Progenitor cell of endocrine pancreas (in vitro differentiated cells): Measurements from ENCODE around the gene ITPRID2. TPM values are rescaled to one million over a fixed set of nuclear protein-coding genes. Genes with fewer than 3 reads are reported as not detected.

ENCODE experiments used
- DNase-seq: peaks from one replicate; pipeline ENCODE4 v3.0.0; 2021; ENCODE audit warnings: low spot score; ENCODE audit not compliant: unreplicated experiment
- H3K27ac Mint-ChIP-seq: 2 replicates; pipeline ENCODE4 v1.8.0; 2021; ENCODE audit warnings: mild to moderate bottlenecking, moderate library complexity, mixed read lengths
- H3K27me3 Mint-ChIP-seq: 2 replicates; pipeline ENCODE4 v1.8.0; 2021; ENCODE audit warnings: mixed read lengths
- H3K36me3 Mint-ChIP-seq: 2 replicates; pipeline ENCODE4 v1.8.0; 2022; ENCODE audit warnings: mixed read lengths; ENCODE audit not compliant: insufficient read depth
- H3K4me1 Mint-ChIP-seq: 2 replicates; pipeline ENCODE4 v1.8.0; 2021; ENCODE audit warnings: low read depth, mixed read lengths
- H3K4me3 Mint-ChIP-seq: 2 replicates; pipeline ENCODE4 v1.8.0; 2021; ENCODE audit warnings: low read depth, mild to moderate bottlenecking, moderate library complexity, mixed read lengths
- H3K9me3 Mint-ChIP-seq: 2 replicates; pipeline ENCODE4 v1.8.0; 2021; ENCODE audit warnings: low read depth, mixed read lengths
- long read RNA-seq: library from polyadenylated mRNA; unstranded; transcript quantifications from one replicate; pipeline ENCODE4 v2.0.0, GENCODE V29; 2020
- total RNA-seq: library from RNA; stranded (reverse); gene quantifications from 2 replicates; pipeline ENCODE4 v1.2.1, GENCODE V29; 2021
- TF ChIP-seq, protein P1 (sequence below): fragments of 200-600 bp; sonication (generic); IDR thresholded peaks from one replicate; pipeline ENCODE4 v1.5.0; 2021; ENCODE audit warnings: antibody characterized with exemption, mild to moderate bottlenecking; ENCODE audit not compliant: unreplicated experiment

The ITPRID2 gene
- 64.4 and 69.7 TPM in 2 replicates for total RNA-seq
- long read RNA-seq, partial matches to known transcripts: 15 of 25 reads
- long read RNA-seq, other reads (novel, unspliced or antisense): 6 of 25 reads

DNA sequence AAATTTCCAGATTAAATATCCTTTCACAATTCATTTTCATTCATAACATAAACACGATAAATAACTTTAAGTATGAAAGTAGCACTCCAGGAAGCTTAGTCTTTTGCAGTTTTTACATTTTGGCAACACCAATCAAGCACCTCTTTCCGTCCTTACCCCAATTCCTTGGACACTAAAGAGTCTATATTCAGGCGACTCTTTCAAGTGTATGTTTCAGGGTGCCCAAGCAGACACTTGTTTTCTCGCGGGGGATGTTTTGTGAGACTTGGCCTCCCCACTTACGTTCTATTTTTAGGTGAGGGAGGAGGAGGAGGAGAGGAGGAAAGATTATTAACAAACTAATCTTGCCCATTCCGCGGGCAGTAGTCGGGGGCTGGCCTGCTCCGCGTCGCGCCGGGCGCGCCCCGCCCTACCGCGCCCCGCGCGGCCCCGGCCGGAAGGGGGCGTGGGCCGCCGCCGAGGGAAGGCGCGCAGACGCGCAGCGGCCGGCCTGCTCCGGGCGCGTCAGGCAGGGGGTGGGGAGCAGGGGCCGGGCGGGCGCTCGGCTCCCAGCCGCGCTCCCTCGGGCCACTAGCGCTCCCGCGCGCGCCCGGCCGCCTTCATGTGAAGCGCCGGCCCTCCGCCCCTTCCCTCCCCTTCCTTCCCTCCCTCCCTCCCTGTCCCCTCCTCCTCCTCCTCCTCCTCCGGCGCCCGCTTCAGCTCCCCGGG, at the start of gene ITPRID2:
TSS of gene ITPRID2 (plus strand) at position 473 of the 708 bp plus-strand sequence. CDS start 337 bp downstream, outside the sequence.
- peaks cover 2% of the 10 kb centered on the region for H3K36me3 Mint-ChIP-seq
- H3K4me3 Mint-ChIP-seq: peak within 1 kb of the TSS; percentile 94
- no peaks in the 10 kb centered on the region for H3K9me3 Mint-ChIP-seq
- H3K27ac Mint-ChIP-seq: peak within 1 kb of the TSS; percentile 97
- peak; percentile 74 for DNase-seq
- TF ChIP-seq, protein P1, sequence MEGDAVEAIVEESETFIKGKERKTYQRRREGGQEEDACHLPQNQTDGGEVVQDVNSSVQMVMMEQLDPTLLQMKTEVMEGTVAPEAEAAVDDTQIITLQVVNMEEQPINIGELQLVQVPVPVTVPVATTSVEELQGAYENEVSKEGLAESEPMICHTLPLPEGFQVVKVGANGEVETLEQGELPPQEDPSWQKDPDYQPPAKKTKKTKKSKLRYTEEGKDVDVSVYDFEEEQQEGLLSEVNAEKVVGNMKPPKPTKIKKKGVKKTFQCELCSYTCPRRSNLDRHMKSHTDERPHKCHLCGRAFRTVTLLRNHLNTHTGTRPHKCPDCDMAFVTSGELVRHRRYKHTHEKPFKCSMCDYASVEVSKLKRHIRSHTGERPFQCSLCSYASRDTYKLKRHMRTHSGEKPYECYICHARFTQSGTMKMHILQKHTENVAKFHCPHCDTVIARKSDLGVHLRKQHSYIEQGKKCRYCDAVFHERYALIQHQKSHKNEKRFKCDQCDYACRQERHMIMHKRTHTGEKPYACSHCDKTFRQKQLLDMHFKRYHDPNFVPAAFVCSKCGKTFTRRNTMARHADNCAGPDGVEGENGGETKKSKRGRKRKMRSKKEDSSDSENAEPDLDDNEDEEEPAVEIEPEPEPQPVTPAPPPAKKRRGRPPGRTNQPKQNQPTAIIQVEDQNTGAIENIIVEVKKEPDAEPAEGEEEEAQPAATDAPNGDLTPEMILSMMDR: no peak
- peaks cover 31% of the 10 kb centered on the region for H3K4me1 Mint-ChIP-seq
- no peaks in the 10 kb centered on the region for H3K27me3 Mint-ChIP-seq

DNA sequence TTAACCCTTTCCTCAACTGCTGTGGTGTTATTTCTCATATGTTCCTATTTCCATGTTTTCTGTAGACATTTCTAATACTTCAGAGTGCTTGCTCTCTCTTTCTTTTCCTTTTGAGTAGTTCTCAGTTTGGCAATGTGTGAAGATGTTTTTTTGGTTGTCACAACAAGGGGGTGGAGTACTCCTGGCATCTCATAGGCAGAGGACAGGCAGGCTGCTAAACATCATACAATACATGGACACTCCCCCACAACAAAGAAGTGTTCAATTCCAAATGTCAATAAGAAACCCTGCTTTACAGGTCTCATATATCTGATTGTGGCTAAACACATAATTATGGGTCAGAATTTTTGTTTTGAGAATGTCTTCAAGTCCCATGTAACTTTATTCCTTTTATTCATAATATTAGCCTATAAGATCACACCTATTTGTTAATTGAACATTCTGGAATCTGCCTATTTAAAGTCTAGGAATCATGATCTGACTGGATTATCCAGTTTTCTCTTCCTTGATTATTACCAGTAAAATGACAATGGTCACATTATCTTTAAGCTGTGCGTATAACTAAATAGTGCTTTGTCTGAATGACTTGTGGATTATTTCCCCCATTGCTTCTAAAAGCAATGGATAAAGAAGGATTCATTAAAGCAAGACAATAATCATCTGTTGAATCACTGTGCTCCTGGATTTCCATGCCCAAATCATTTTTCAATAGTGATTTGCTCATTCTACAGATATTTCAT, 46.8 kb upstream of the ITPRID2 start:
- no peak overlapping the region for H3K4me3 Mint-ChIP-seq
- no peak overlapping the region for H3K27ac Mint-ChIP-seq
- TF ChIP-seq, protein P1: no peak
- no peak for DNase-seq
- no peaks in the 10 kb centered on the region for H3K36me3 Mint-ChIP-seq
- H3K4me1 Mint-ChIP-seq: peaks cover 28% of the 10 kb centered on the region
- peaks cover 3% of the 10 kb centered on the region for H3K9me3 Mint-ChIP-seq
- no peaks in the 10 kb centered on the region for H3K27me3 Mint-ChIP-seq

DNA sequence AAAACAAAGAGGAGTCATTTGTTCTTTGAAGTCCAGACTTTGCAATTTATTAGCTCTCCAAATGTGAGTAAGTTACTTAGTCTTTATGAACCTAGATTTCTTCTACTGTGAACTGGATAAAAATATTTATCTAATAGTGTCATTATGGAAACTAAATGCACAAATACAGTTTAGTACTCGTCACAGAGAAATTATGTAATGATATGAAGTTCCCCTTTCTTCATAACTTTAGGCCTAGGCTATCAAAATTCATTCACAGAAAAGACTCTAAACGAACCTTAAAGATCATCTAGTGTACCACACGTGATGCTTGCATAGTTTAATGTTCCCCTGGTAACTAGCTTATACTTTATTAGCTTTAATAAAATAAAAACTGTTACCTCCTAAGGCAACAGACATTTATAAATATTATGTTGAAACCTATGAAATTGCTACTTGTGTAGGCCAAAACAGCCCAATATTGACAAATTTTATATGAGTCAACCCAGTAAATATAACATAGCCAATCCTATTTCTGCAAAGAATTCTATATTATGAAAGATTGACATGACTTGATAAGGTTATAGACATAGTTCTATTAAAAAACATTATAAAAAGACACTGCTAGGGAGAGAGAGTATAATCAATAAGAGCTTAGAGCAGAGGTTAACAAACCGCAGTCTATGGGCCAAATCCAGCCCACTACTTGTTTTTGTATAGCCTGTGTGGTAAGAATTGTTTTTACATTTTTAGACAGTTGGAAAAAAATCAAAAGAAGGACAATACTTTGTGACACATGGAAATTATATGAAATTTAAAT, 44.9 kb upstream of the ITPRID2 start:
- TF ChIP-seq, protein P1: no peak
- Mint-ChIP-seq H3K4me3 (no peak overlapping the region), H3K36me3 (no peaks in the 10 kb centered on the region), H3K4me1 (peaks cover 21% of the 10 kb centered on the region), H3K27ac (no peak overlapping the region), H3K27me3 (no peaks in the 10 kb centered on the region), H3K9me3 (no peaks in the 10 kb centered on the region)
- DNase-seq: no peak

DNA sequence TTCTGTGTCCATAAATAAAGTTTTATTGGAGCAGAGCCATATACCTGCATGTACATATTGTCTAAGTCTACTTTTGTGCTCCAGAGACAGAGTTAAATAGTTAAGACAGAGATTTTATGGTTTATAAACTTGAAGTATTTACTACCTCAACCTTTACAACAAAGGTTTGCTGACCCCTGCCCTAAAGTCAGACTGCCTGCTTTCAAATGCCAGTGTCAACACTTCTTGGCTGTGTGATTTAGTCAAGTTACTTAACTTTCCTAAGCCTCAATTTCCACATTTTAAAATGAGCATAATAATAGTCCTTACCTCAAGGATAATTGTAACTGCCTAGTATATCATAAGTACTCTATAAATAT, 44.4 kb upstream of the ITPRID2 start:
- H3K4me1 Mint-ChIP-seq: peaks cover 21% of the 10 kb centered on the region
- TF ChIP-seq, protein P1: no peak

DNA sequence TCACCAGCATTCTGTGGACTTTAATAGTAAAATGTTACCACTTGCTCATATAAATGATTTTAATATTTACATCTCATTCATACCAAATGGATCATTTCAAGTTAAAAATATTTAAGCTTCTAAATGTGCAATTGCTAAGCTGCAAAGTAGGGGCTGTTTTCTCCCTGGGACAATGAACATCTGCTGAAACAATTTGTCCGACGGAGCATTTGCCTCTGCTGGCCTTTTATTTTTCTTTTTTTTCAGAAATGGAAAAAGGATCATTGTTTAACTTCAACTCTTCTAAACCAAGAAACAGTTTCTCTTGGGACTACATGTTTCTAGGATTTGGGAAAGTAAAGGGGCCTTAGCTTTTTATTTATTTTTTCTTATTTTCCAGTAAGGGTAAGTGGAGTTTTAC, 43.8 kb upstream of the ITPRID2 start:
- DNase-seq: no peak
- TF ChIP-seq, protein P1: no peak
- no peak overlapping the region for H3K4me3 Mint-ChIP-seq
- H3K4me1 Mint-ChIP-seq: peaks cover 19% of the 10 kb centered on the region
- H3K27ac Mint-ChIP-seq: no peak overlapping the region
- no peaks in the 10 kb centered on the region for H3K27me3 Mint-ChIP-seq
- no peaks in the 10 kb centered on the region for H3K36me3 Mint-ChIP-seq
- no peaks in the 10 kb centered on the region for H3K9me3 Mint-ChIP-seq

More for the DNA sequence above, 44.4 kb upstream of the ITPRID2 start:
- H3K9me3 Mint-ChIP-seq: no peaks in the 10 kb centered on the region
- H3K27ac Mint-ChIP-seq: no peak overlapping the region
- no peaks in the 10 kb centered on the region for H3K36me3 Mint-ChIP-seq
- no peak overlapping the region for H3K4me3 Mint-ChIP-seq
- no peaks in the 10 kb centered on the region for H3K27me3 Mint-ChIP-seq
- DNase-seq: no peak
